A549 (cell line): Measurements from ENCODE around the gene GPR35. TPM values are rescaled to one million over a fixed set of nuclear protein-coding genes. Genes with fewer than 3 reads are reported as not detected.
A peak's percentile ranks its signal among the peaks of the same experiment; 100 is the strongest.
"Not testable (repeated sequence)": the region's sequence is repeated elsewhere in the genome, so short reads cannot be mapped to it uniquely, and the experiment has no call there.

Source experiments
- ATAC-seq, 2 experiments: fragments of 200-7000 bp in 1 of 2; fragments of >200 bp in 1 of 2; cut with Nextera tagmentation in 1 of 2; cut with Tn5 transposase in 1 of 2; 3 replicates each; pipeline versions ENCODE4 v1.8.0 to v1.9.1; 2018 to 2020; ENCODE audit warnings: mild to moderate bottlenecking in 1 of 2, moderate library complexity in 1 of 2
- CTCF ChIA-PET: fragments of 300-600 bp; sonication (Branson Sonifier 250); formaldehyde crosslinking; extraction: SDS; loops from one replicate; lab custom pipeline; 2021; ENCODE audit warnings: antibody characterized with exemption, inconsistent platforms; lab: Yijun Ruan, JAX
- POLR2A ChIA-PET: fragments of 350-600 bp; formaldehyde crosslinking; extraction: SDS; loops from one replicate; lab custom pipeline; 2021; ENCODE audit warnings: antibody characterized with exemption, inconsistent platforms; lab: Yijun Ruan, JAX
- DNase-seq, 2 experiments: peaks; one replicate each; pipeline versions ENCODE4 v3.0.0 to v3.0.0-alpha.2; 2011 to 2016; ENCODE audit warnings: low read depth in 1 of 2, low spot score in 1 of 2
- FAIRE-seq: peaks from 2 replicates; lab custom pipeline; 2011; peaks lifted over from hg19 to GRCh38; lab: Jason Lieb, UNC
- H3K27ac ChIP-seq, 2 experiments: fragments of >200 bp; sonication (Bioruptor Twin); formaldehyde crosslinking; 3 replicates each; pipeline ENCODE4 v1.5.1; 2016 to 2017
- H3K4me1 ChIP-seq: fragments of >200 bp; sonication (Bioruptor Twin); formaldehyde crosslinking; 3 replicates; pipeline ENCODE4 v1.6.1; 2016
- H3K4me2 ChIP-seq: fragments of >200 bp; sonication (Bioruptor Twin); formaldehyde crosslinking; 3 replicates; pipeline ENCODE4 v1.6.1; 2016
- H3K4me3 ChIP-seq: fragments of >200 bp; sonication (Bioruptor Twin); formaldehyde crosslinking; 3 replicates; pipeline ENCODE4 v1.5.1; 2016
- H3K9me3 ChIP-seq: fragments of >200 bp; sonication (Bioruptor Twin); formaldehyde crosslinking; 3 replicates; pipeline ENCODE4 v1.6.1; 2016
- BCL3 ChIP-seq: fragments of >200 bp; sonication (Bioruptor Twin); formaldehyde crosslinking; IDR thresholded peaks from 3 replicates; pipeline ENCODE4 v1.6.1; 2016
- CBX2 ChIP-seq: fragments of 200-600 bp; sonication (generic); IDR thresholded peaks from 2 replicates; pipeline ENCODE4 v1.6.1; 2016; ENCODE audit warnings: low read depth, mild to moderate bottlenecking, borderline replicate concordance
- CBX8 ChIP-seq: fragments of 200-600 bp; sonication (generic); IDR thresholded peaks from 2 replicates; pipeline ENCODE4 v1.6.1; 2016
- FOSL2 ChIP-seq, 2 experiments: fragments of 450-650 bp in 1 of 2; fragments of >200 bp in 1 of 2; sonication (Bioruptor Twin) in 1 of 2; formaldehyde crosslinking; IDR thresholded peaks; 2 replicates each; pipeline versions ENCODE4 v1.5.0 to v1.6.1; 2016 to 2020; ENCODE audit warnings: mild to moderate bottlenecking in 1 of 2, moderate library complexity in 1 of 2
- HES2 ChIP-seq: fragments of >200 bp; sonication (Bioruptor Twin); formaldehyde crosslinking; IDR thresholded peaks from 2 replicates; pipeline ENCODE4 v1.6.1; 2016
- HOXA7 ChIP-seq: fragments of 250-450 bp; sonication (Bioruptor Pico); IDR thresholded peaks from 2 replicates; pipeline ENCODE4 v1.5.0; 2020; ENCODE audit warnings: mild to moderate bottlenecking, moderate library complexity
- HOXB5 ChIP-seq: fragments of 250-450 bp; sonication (Bioruptor Pico); IDR thresholded peaks from 2 replicates; pipeline ENCODE4 v1.5.0; 2020; ENCODE audit warnings: mild to moderate bottlenecking, moderate library complexity
- KDM5A ChIP-seq: fragments of 200-600 bp; sonication (generic); IDR thresholded peaks from 2 replicates; pipeline ENCODE4 v1.6.1; 2016; ENCODE audit warnings: antibody characterized with exemption, mild to moderate bottlenecking
- MAFK ChIP-seq: fragments of 450-650 bp; IDR thresholded peaks from 2 replicates; pipeline ENCODE4 v1.6.1; 2014; ENCODE audit not compliant: partially characterized antibody
- MAX ChIP-seq: IDR thresholded peaks from 2 replicates; pipeline ENCODE4 v1.6.1; 2012
- POLR2A ChIP-seq: IDR thresholded peaks from 2 replicates; pipeline ENCODE4 v1.6.1; 2012; ENCODE audit warnings: mild to moderate bottlenecking, low read length
- POLR2AphosphoS2 ChIP-seq: conservative IDR thresholded peaks from 2 replicates; pipeline ENCODE4 v1.6.1; 2012; ENCODE audit warnings: low read length, improper control_type of control experiment, inconsistent platforms
- REST ChIP-seq: fragments of 200-600 bp; sonication (generic); IDR thresholded peaks from 2 replicates; pipeline ENCODE4 v1.6.1; 2016; ENCODE audit warnings: antibody characterized with exemption, mild to moderate bottlenecking, moderate library complexity
- RNF2 ChIP-seq: fragments of 200-600 bp; sonication (generic); IDR thresholded peaks from 2 replicates; pipeline ENCODE4 v1.6.1; 2016; ENCODE audit warnings: low read depth, mild to moderate bottlenecking, antibody characterized with exemption, moderate library complexity, borderline replicate concordance
- TFCP2L1 ChIP-seq: fragments of 250-450 bp; sonication (Bioruptor Pico); IDR thresholded peaks from 2 replicates; pipeline ENCODE4 v1.5.0; 2021; ENCODE audit warnings: mild to moderate bottlenecking
- ZC3H11A ChIP-seq: fragments of 450-650 bp; IDR thresholded peaks from 2 replicates; pipeline ENCODE4 v1.6.1; 2014; ENCODE audit warnings: antibody characterized with exemption, mild to moderate bottlenecking
- WGBS: methylation state at CpG from one replicate; pipeline ENCODE4 v1.1.6; 2017; ENCODE audit errors: missing lambda C conversion rate; 5-methylcytosine and 5-hydroxymethylcytosine counted together
- polyA plus RNA-seq, 4 experiments: library from polyadenylated mRNA; depleted of rRNA in 3 of 4; stranded (reverse); fragments of >200 nt; fragmentation: RNase III in 1 of 4; extraction: RNeasy Plus Mini Kit Qiagen cat#74134 plus additional on column Dnase treatment in 1 of 4; gene quantifications; 2 replicates in 3 of 4; 3 replicates in 1 of 4; pipeline ENCODE4 v1.2.3, GENCODE V29; 2011 to 2017

The GPR35 gene
- polyA plus RNA-seq, 2 of the 4 experiments (the other 2 are of a cell fraction), result 0.65 to 0.90 TPM

- H3K4me1 ChIP-seq, result no peaks in the 10 kb centered on the region
- TF ChIP-seq HOXA7, result no peak
- no peak for TF ChIP-seq RNF2
- TF ChIP-seq MAFK, result no peak
- TF ChIP-seq TFCP2L1 (CRISPR knock-in tag), result no peak
- TF ChIP-seq FOSL2 (IDR thresholded peaks at IDR 0.05), result no peak
- no peak for TF ChIP-seq FOSL2 (CRISPR knock-in tag; IDR thresholded peaks at IDR 0.05)
- no peak for TF ChIP-seq MAX
- no peak for DNase-seq
- 19% methylated on average over 10 of the region's 10 CpGs for WGBS
- peak; percentile 65 to 69; a peak in 5 of 6 replicates for ATAC-seq
- no peak for FAIRE-seq
- no peak overlapping the region for H3K4me2 ChIP-seq
- ChIA-PET CTCF (interaction anchor here (1.1 to 2.4 kb wide), 2 partner anchors 51 to 185 kb away, joined by 3 to 6 read pairs; no protein-coding TSS in a partner anchor), POLR2A (no interaction called here)
- H3K9me3 ChIP-seq, result peaks cover 4% of the 10 kb centered on the region; the same call in 1 of the 3 replicates
- H3K4me3 ChIP-seq, result no peak overlapping the region
- no peak overlapping the region for H3K27ac ChIP-seq
These were observed 30.9 kb downstream of the GPR35 start for GRCh38 chr2:240655931-240656886.

- CTCF ChIA-PET, result interaction anchor here (0.6 kb wide), 2 partner anchors 180 to 760 kb away, joined by 3 to 4 read pairs; no protein-coding TSS in a partner anchor
- H3K4me1 ChIP-seq, ATAC-seq, FAIRE-seq, H3K4me2 ChIP-seq, H3K4me3 ChIP-seq, POLR2A ChIA-PET: not testable (repeated sequence)
- H3K9me3 ChIP-seq, result peaks cover 19% of the 10 kb centered on the region
- peak; percentile 59 for TF ChIP-seq ZC3H11A
- TF ChIP-seq, all 56 proteins: peak for 1; not testable (repeated sequence) for 55
- DNase-seq, H3K27ac ChIP-seq: not testable (repeated sequence)
- 46% methylated on average over 7 of the region's 7 CpGs for WGBS
These were observed 34.6 kb downstream of the GPR35 start for GRCh38 chr2:240659883-240660282.

- Histone ChIP-seq H3K4me3 (no peak overlapping the region), H3K9me3 (peaks cover 28% of the 10 kb centered on the region), H3K4me2 (no peak overlapping the region), H3K4me1 (no peaks in the 10 kb centered on the region), H3K27ac (no peak overlapping the region)
- no peak for FAIRE-seq
- ChIA-PET CTCF (interaction anchor here (0.8 kb wide), 1 partner anchor 178 kb away, joined by 3 read pairs; no protein-coding TSS in a partner anchor), POLR2A (no interaction called here)
- DNase-seq, result no peak
- TF ChIP-seq POLR2A (no peak), REST (no peak), CBX8 (no peak), HES2 (no peak)
- WGBS, result 4% methylated on average over 3 of the region's 3 CpGs
- no peak for ATAC-seq
These were observed 37.4 kb downstream of the GPR35 start for GRCh38 chr2:240662681-240663080.

GRCh38 chr2:240663546-240664190, 38.4 kb downstream of the GPR35 start:
- 7% methylated on average over 6 of the region's 6 CpGs for WGBS
- Histone ChIP-seq H3K4me3 (no peak overlapping the region), H3K4me2 (no peak overlapping the region), H3K9me3 (peaks cover 28% of the 10 kb centered on the region), H3K4me1 (no peaks in the 10 kb centered on the region), H3K27ac (no peak overlapping the region)
- TF ChIP-seq POLR2A (no peak), HOXB5 (CRISPR knock-in tag) (no peak), HOXA7 (no peak), CBX2 (no peak), BCL3 (no peak), POLR2AphosphoS2 (no peak), RNF2 (no peak), KDM5A (no peak)
- no peak for ATAC-seq
- POLR2A ChIA-PET, result no interaction called here
- no peak for DNase-seq
- no peak for FAIRE-seq
- CTCF ChIA-PET, result interaction anchor here (0.6 kb wide), 2 partner anchors 147 to 521 kb away, joined by 3 read pairs; no protein-coding TSS in a partner anchor
